ENCODE measurements around the gene GNAS. TPM values are rescaled to one million over a fixed set of nuclear protein-coding genes. Genes with fewer than 3 reads are reported as not detected.
"Not testable (repeated sequence)": the region's sequence is repeated elsewhere in the genome, so short reads cannot be mapped to it uniquely, and the experiment has no call there.

GNAS gene
- total RNA-seq, 3 donors from 2014 or later, result 448 to 714 (median 570) TPM

DNA sequence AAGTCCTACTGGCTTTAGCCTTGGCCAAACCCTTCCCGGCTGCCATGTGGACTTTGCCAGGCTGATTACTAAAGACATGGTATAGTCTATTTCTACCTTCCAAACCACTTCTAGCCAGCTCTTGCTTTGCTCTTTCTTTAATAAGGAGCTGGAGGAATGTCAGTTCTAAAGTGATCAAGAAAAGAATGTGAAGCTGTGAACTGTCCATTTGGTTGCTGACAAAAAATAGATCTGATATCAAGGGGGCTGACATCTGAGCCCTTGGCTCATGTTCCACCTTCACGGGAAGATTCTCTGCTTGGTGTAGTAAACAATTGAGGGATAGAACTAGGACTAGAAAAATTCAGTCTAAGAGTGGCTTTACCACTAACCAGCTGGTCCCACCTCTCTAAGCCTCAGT lies 24.4 kb upstream of the GNAS start:
- no peak for DNase-seq (ENCODE audit: low spot score in 2 of 2)
- Histone ChIP-seq H3K4me3 (no peak overlapping the region), H3K27ac (no peak overlapping the region), H3K27me3 (no peaks in the 10 kb centered on the region), H3K36me3 (no peaks in the 10 kb centered on the region), H3K9me3 (no peaks in the 10 kb centered on the region), H3K4me1 (no peaks in the 10 kb centered on the region)
- TF ChIP-seq POLR2A (IDR thresholded peaks at IDR 0.05) (no peak), POLR2AphosphoS5 (IDR thresholded peaks at IDR 0.05) (no peak)
- TF ChIP-seq, protein P1, sequence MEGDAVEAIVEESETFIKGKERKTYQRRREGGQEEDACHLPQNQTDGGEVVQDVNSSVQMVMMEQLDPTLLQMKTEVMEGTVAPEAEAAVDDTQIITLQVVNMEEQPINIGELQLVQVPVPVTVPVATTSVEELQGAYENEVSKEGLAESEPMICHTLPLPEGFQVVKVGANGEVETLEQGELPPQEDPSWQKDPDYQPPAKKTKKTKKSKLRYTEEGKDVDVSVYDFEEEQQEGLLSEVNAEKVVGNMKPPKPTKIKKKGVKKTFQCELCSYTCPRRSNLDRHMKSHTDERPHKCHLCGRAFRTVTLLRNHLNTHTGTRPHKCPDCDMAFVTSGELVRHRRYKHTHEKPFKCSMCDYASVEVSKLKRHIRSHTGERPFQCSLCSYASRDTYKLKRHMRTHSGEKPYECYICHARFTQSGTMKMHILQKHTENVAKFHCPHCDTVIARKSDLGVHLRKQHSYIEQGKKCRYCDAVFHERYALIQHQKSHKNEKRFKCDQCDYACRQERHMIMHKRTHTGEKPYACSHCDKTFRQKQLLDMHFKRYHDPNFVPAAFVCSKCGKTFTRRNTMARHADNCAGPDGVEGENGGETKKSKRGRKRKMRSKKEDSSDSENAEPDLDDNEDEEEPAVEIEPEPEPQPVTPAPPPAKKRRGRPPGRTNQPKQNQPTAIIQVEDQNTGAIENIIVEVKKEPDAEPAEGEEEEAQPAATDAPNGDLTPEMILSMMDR (IDR thresholded peaks at IDR 0.05), result no peak
- intact Hi-C loops (cut with DNase I; ENCODE audit: low total_unique reads), result loop anchor here (5.0 kb wide), 1 partner anchor 874 kb away; no protein-coding TSS in a partner anchor

DNA sequence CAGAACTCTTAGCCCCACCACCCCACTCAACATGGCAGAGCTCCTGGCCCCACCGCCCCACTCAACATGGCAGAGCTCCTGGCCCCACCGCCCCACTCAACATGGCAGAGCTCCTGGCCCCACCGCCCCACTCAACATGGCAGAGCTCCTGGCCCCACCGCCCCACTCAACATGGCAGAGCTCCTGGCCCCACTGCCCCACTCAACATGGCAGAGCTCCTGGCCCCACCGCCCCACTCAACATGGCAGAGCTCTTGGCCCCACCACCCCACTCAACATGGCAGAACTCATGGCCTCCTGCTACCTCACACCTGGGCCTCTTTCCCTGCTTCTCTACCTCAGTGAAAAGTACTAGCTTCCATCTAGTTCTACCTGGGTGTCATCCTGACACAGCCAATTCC lies 23.7 kb upstream of the GNAS start:
- intact Hi-C loops (cut with DNase I; ENCODE audit: low total_unique reads), result loop anchor here (5.0 kb wide), 1 partner anchor 873 kb away; no protein-coding TSS in a partner anchor
- H3K9me3 ChIP-seq; DNase-seq (ENCODE audit: low spot score in 2 of 2); H3K27me3 ChIP-seq; H3K36me3 ChIP-seq; H3K4me3 ChIP-seq; H3K4me1 ChIP-seq: not testable (repeated sequence)
- H3K27ac ChIP-seq, result peak overlapping the region in 1 of 2 donors; percentile 8

DNA sequence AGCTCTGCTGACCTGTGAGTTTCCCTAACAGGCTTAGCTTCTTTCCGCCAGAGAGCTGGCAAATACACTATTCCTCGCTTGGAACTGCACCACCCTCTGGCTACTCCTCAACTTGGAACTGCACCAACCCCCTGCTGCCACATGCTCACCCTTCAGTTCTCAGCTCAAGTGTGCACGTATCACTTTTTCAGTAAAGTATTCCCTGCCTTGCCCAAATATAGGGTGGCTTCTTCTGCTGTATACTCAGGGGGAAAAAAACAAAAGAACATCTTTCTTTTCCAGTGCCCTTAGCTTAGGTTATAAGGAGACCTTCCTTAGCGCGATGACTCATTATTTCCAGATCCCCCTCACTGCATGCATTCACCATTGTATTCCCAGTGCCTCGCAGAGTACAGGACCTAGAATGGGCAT lies 23.0 kb upstream of the GNAS start:
- H3K27ac ChIP-seq, result no peak overlapping the region
- TF ChIP-seq POLR2A (IDR thresholded peaks at IDR 0.05) (no peak), POLR2AphosphoS5 (IDR thresholded peaks at IDR 0.05) (no peak)
- TF ChIP-seq, protein P1 (IDR thresholded peaks at IDR 0.05), result peak in 1 of 3 donors; percentile 15
- intact Hi-C loops (cut with DNase I; ENCODE audit: low total_unique reads), result loop anchor here (5.0 kb wide), 1 partner anchor 873 kb away; no protein-coding TSS in a partner anchor
- H3K9me3 ChIP-seq, result no peaks in the 10 kb centered on the region
- H3K27me3 ChIP-seq, result peaks cover 0 to 6% of the 10 kb centered on the region in 2 donors
- H3K4me3 ChIP-seq, result no peak overlapping the region
- no peaks in the 10 kb centered on the region for H3K36me3 ChIP-seq
- peak in 1 of 2 donors; percentile 57 for DNase-seq (ENCODE audit: low spot score in 2 of 2)
- H3K4me1 ChIP-seq, result no peaks in the 10 kb centered on the region

DNA sequence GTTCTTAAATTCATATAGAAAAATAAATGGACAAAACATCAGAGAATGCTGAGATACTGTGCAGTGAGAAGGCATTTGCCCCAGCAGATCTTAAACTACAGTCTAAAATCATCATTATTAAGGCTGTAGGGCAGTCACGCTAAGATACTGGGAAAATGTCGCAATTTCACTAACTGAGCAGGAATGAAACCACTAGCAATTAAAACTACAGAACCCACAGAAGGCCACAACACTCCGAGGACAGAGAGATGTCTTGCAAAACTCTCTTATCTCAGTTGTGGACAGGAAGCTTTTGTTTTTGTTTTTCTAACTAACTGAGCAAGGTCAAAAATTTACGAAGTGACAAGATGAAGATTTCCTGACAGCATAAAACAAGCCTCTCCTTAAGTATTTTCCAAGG lies 20.1 kb upstream of the GNAS start:
- H3K27ac ChIP-seq, result no peak overlapping the region
- H3K27me3 ChIP-seq, result peaks cover 0 to 9% of the 10 kb centered on the region in 2 donors
- H3K4me3 ChIP-seq, result no peak overlapping the region
- no peaks in the 10 kb centered on the region for H3K9me3 ChIP-seq
- TF ChIP-seq, protein P1 (IDR thresholded peaks at IDR 0.05), result no peak
- TF ChIP-seq POLR2A (IDR thresholded peaks at IDR 0.05), result no peak
- no peak for TF ChIP-seq POLR2AphosphoS5 (IDR thresholded peaks at IDR 0.05)
- DNase-seq (ENCODE audit: low spot score in 2 of 2), result no peak
- no peaks in the 10 kb centered on the region for H3K4me1 ChIP-seq
- no peaks in the 10 kb centered on the region for H3K36me3 ChIP-seq
- intact Hi-C loops (cut with DNase I; ENCODE audit: low total_unique reads), result loop anchor here (5.0 kb wide), 1 partner anchor 1050 kb away; no protein-coding TSS in a partner anchor

DNA sequence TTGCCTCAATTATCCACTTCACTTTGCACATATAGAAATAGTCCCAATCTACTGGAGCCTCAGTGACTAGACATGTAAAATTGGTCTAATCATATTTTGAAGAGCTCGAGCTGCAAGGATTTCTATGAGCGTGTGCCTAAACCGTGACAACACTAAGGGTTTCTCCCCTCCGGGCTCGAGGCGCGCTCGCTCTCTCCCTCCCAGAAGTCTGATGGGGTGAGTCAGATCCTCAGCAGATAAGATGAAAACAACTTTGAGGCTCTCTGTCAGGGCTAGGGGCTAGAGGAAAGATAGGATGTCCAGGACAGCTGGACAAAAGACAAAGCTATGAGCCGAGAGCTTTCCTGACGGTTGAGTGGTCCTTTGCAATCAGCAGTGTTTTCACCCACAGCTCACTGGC lies 18.6 kb upstream of the GNAS start:
- intact Hi-C loops (cut with DNase I; ENCODE audit: low total_unique reads), result loop anchor here (5.0 kb wide), 1 partner anchor 1052 kb away; no protein-coding TSS in a partner anchor
- Histone ChIP-seq H3K4me3 (no peak overlapping the region), H3K27ac (no peak overlapping the region), H3K36me3 (no peaks in the 10 kb centered on the region), H3K4me1 (no peaks in the 10 kb centered on the region), H3K27me3 (peaks cover 0 to 9% of the 10 kb centered on the region in 2 donors), H3K9me3 (no peaks in the 10 kb centered on the region)
- TF ChIP-seq, protein P1 (IDR thresholded peaks at IDR 0.05), result no peak
- TF ChIP-seq POLR2AphosphoS5 (IDR thresholded peaks at IDR 0.05), result no peak
- no peak for TF ChIP-seq POLR2A (IDR thresholded peaks at IDR 0.05)
- DNase-seq (ENCODE audit: low spot score in 2 of 2), result no peak
